Epidermal melanocyte (primary cell): ENCODE data around the gene RGS13.
"Not testable (repeated sequence)": the region's sequence is repeated elsewhere in the genome, so short reads cannot be mapped to it uniquely, and the experiment has no call there.

Experiments
- DNase-seq: peaks from one replicate; pipeline ENCODE4 v3.0.0; 2011; ENCODE audit warnings: low spot score; ENCODE audit not compliant: insufficient read length

The RGS13 gene

DNA sequence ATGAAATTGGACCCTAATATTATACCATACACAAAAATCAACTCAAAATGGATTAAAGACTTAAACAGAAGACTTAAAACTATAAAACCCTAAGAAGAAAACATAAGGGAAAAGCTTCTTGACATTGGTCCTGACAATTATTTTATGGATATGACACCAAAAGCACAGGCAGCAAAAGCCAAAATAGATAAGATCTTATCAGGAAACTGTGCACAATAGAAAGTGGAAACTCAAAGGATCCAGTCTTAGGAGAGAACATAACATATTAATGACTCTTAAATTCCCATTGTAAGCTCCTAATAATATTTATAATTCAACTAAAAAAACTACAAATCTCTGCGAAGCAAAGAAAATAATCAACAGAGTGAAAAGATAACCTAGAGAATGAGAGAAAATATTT lies 39.8 kb downstream of the RGS13 start:
- DNase-seq, result no peak

DNA sequence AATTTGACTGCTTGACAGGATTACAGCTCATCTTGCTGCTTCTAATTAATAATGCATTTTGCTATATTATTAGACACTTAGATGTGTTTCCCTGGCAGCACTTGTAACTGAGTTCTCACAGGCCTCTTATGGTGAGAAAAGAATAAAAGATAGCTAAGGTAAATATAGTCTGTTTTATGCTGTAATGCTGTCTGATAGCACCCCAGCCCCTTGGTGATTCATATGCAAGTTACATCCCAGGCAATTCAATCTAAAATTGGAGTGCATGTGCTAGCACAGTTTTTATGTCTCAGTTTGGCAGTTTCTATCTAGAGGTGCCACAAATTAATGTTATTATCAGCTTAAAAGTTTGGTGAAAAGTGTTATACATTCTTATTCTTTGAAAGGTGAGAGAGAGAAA lies 42.2 kb downstream of the RGS13 start:
- DNase-seq, result no peak

DNA sequence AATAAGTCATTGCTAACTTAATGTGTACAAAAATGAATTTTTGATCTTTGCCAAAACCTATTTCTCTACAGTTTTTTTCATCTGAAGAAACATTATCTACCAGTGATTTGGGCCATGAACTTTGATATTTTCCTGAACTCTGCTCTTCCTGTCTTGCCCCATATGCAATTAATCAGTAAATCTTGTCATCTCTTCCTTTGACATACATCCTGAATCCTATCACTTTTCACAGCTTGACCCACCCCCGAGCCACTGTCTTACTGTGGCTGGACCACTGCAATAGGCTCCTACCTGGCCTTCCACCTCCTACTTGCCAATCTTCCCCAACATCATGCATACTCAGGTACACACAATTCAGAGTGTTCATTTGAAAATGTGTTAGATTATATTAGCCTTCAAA lies 46.4 kb downstream of the RGS13 start:
- DNase-seq, result no peak

DNA sequence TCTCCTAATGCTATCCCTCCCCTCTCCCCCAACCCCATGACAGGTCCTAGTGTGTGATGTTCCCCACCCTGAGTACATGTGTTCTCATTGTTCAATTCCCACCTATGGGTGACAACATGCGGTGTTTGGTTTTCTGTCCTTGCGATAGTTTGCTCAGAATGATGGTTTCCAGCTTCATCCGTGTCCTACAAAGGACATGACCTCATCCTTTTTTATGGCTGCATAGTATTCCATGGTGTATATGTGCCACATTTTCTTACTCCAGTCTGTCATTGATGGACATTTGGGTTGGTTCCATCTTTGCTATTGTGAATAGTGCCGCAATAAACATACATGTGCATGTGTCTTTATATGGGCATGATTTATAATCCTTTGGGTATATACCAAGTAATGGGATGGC lies 47.1 kb downstream of the RGS13 start:
- not testable (repeated sequence) for DNase-seq

DNA sequence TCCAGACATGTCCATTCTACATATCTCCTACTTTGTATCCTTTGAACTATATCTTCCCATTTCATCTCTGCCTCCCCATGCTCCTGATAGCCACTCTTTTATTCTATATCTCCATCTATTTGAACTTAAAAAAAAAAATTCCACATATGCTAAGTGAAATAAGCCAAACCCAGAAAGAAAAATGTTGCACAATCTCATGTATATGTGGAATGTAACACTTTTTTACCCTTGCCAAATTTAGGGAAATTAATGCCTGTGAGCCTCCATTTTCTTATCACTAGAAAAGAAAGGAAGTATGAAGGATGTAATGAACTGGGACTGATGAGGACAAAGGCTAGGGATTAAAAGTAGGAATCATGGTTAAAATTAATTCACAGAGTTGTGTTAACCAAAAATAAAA lies 53.5 kb downstream of the RGS13 start:
- DNase-seq, result no peak

DNA sequence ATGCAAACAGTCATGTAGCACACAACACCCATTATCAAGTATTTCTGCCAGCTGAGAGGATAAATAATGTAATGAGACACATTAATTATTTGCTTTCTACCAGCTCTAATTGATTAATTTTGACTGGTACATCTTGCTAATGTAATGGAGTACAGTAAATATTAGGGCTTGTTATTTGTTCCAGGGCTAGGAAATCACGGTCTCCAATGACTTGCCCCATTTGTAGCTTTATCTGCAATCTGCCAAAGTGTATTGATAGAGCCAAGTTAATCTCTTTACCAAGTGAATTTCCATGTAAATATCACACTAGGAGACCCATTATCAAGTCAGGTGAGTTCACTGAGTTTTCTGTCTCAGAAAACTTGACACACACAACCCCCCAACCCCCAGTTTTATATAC lies 55.1 kb downstream of the RGS13 start:
- no peak for DNase-seq

DNA sequence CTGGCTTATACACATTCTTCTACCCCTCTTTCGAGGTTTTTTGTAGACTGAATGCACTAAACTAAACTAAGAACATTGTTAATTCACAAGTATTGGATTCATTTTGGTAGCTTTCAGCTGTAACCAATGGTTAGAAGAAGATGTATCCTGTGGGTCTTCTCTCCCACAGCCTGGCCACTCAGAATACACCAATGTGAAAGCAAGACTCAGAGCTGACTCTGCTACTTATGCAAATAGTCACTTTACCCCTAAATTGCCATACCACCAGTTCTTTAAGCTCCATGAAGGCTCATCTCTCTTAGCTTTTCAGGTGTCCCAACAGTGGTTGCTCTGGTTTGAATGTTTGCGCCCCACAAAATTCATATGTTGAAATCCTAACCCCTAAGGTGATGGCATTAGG lies 60.1 kb downstream of the RGS13 start:
- DNase-seq, result no peak

DNA sequence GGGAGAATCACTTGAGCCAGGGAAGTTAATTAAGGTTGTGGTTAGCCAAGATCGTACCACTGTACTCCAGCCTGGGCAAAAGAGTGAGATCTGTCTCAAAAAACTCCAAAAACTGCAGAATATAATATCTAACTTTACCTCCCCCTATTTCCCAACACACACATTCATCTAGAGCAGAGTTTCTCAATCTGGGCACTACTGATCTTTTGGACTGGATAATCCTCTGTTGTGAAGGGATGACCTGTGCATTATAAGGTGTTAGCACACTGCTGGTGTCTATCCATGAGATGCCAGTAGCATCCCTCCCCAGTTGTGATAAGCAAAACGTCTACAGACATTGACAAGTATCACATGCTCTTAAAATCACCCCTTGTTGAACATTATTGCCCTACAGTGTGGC lies 61.8 kb downstream of the RGS13 start:
- DNase-seq, result no peak

DNA sequence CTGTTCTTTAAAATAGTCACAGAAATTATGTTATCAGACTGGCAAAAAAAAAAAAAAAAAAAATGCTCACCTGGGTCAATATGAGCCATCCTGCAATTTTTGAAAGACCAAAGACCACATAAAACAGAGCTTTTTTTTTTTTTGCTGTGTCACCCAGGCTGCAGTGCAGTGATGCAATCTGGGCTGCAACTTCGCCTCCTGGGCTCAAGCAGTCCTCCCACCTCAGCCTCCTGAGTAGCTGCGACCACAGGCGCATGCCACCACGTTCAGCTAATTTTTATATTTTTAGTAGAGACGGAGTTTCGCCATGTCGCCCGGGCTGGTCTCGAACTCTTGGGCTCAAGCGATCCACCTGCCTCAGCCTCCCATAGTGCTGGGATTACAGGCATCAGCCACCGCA lies 62.8 kb downstream of the RGS13 start:
- no peak for DNase-seq

DNA sequence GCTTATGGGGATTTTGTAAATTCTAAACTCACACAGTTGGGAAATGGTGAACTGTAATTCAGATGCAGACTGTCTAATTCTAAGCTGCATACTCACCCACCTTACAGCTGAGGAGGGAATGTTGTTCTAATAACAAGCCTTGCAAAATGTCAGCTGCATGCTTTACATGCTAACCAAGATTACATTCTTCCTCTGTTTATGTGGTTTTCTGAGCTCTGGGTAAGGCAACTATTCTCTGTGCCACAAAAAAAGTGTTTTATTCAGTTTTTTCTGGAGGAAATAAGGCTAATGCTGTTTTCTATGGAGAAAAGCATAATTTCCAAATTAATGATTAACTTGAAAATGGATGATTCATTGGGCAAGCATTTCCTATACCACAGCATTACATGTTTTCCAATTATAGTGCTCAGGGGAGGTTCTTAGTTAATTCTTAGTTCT lies 64.9 kb downstream of the RGS13 start:
- peak; percentile 59 for DNase-seq

DNA sequence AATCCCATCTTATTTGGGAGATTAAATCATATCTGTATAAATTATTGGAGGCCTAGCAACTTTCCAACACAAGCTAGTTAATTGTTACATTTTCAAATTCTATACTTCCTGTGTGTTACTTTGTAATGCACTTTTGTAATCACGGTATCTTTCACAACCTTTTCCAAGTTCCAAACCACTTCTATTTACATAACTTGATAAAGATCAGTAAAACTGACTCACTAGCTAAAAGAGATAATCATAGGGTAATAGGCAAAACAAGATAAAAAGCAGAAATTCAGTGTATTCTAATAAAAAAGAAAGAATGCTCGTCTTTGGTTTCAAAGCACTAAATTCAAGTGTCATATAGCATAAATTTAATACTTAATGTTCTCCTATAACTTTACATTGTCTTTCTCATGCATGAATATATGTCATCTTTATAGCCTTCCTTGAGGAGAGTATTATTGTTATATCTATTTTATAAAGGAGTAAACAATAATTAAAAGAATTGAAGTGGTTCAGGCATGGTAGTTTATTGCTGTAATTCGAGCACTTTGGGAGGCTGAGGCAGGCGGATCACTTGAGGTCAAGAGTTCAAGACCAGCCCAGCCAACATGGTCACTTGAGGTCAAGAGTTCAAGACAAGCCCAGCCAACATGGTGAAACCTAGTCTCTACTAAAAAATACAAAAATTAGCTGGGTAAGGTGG lies 66.4 kb downstream of the RGS13 start:
- no peak for DNase-seq

DNA sequence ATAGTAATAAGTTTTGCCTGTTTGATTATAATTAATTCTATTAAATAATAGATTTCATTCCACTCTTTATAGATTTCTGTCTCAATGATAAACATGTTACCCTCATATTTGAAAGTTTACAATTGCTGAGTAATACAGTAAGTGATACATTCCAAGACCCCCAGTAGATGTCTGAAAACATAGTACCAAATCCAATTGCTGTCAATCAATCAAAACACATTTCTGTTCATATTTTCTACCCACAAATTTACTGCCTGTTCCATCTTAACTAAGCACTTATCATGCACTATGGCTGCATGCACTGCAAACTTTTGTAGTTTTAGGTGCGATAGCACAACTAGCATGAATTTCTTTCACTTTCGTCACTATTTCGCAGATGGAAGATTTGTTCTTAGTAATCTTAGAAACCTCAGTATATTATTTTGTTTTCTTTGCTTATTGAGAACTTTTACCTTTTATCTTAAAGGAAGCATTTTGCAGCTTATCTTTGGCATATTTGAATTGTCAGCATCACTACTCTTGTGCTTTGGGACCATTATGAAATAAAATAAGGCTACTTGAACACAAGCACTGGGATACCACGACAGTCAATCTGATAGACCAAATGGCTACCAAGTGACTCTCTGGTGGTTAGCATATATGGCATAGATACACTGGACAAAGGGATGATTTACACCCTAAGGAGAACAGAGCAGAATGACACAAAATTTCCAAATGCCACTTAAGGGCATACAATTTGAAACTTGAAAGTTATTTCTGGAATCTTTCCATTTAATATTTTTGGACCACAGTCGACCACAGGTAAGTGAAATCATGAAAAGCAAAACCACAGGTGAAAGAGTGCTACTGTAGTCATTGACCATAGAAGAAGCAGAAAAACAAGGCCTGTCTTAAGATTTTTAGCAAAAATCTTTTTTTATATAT lies 67.6 kb downstream of the RGS13 start:
- DNase-seq, result no peak

DNA sequence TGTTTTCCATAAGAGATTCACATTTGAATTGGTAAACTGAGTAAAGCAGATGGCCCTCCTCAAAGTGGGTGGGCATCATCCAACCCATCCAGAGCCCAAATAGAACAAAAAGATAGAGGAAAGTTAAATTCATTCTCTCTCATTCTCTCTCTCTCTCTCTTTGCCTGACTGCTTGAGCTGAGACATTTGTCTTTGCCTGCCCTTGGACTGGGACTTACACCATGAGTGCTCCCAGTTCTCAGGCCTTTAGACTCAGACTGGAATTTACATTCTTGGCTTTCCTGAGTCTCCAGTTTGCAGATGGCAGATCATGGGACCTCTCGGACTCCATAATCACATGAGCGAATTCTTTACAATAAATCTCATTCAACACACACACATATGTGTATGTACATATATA lies 69.6 kb downstream of the RGS13 start:
- no peak for DNase-seq

DNA sequence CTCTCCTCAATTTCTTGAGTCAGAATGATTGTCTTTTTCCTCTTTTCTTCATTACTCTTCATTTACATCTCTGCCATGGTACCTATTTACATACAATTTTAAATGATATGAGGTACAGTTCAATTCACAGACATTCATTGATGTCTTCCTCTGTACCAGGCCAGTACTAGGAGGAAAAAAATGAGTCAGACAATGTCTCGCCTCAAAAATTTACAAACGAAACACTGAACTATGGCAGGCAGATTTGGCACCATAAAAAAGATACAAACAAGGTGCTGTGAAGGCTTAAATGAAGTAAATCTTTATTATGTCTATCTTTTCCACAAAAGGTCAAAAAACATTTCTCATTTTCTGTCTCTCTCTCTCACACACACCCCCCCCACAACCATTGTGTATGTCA lies 71.0 kb downstream of the RGS13 start:
- DNase-seq, result no peak

DNA sequence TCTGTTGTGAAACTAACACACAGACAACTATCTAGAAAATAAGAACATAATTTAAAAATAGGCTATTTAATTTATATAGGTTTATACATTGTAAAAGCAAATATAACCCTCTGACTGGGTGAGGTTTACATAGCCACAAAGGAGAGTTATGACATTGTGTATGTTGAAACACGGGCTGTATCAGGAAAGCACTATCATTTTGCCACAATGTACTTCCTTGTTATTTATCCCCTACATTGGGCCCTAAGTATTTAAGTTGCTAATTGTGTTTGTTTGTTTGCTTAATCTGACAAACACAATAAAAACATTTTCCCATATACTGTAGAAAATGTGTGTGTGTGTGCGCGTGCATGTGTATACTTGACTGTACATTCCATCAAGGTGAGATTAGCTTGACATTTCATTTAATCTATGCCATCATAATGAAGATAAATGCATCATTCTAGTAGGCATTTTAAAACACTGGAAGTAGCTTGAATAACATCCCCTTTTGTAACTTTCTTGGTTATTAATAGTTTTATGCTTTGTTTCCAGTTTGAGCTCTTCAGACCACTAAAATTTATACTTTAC lies 72.1 kb downstream of the RGS13 start:
- DNase-seq, result no peak

DNA sequence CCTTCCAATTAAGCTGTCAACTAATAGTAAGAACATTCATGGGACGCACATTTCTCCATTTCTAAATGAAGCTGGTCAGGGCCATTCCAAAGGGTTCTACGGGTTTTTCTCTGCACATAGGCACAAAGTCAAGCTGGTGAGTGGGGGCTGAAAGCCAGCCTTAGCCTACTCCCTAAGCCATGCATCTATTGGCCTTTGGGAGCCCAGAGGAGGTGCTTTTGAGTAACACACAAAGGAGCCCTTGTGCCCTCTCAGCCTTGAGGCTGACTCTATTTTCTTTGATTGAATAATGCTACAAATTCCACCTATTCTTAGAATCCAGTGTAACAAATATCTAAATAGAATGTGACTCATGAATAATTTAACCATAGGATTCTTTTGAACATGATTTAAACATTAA lies 73.6 kb downstream of the RGS13 start:
- DNase-seq, result peak; percentile 49
